Tibial nerve (tissue), 4 donors: Measurements from ENCODE around the gene PPP1R7. TPM values are rescaled to one million over a fixed set of nuclear protein-coding genes. Genes with fewer than 3 reads are reported as not detected.

Experiments used
- DNase-seq, 2 donors: peaks; one replicate each; pipeline ENCODE4 v3.0.0-alpha.2; 2019; ENCODE audit warnings: low spot score in 2 of 2
- H3K27ac ChIP-seq, 4 donors: fragments of 200-600 bp; sonication (generic) in 3 of 4; one replicate each; pipeline ENCODE4 v1.5.1; 2017 to 2019; ENCODE audit warnings: mild to moderate bottlenecking in 1 of 4
- H3K27me3 ChIP-seq, 2 donors: fragments of 200-600 bp; sonication (generic) in 1 of 2; one replicate each; pipeline versions ENCODE4 v1.5.1 to v1.6.0; 2017 to 2019
- H3K36me3 ChIP-seq, 3 donors: fragments of 200-600 bp; sonication (generic); one replicate each; pipeline ENCODE4 v1.5.1; 2018 to 2019
- H3K4me1 ChIP-seq, 4 donors: fragments of 200-600 bp; sonication (generic) in 3 of 4; one replicate each; pipeline ENCODE4 v1.5.1; 2017 to 2019
- H3K4me3 ChIP-seq, 4 donors: fragments of 200-600 bp; sonication (generic) in 3 of 4; one replicate each; pipeline ENCODE4 v1.5.1; 2017 to 2019; ENCODE audit warnings: mild to moderate bottlenecking in 1 of 4, moderate library complexity in 1 of 4
- H3K9me3 ChIP-seq, 4 donors: fragments of 200-600 bp; sonication (generic) in 3 of 4; one replicate each; pipeline ENCODE4 v1.5.1; 2017 to 2019
- EP300 ChIP-seq, 2 donors: sonication (generic); formaldehyde crosslinking; IDR thresholded peaks; one replicate each; pipeline ENCODE4 v1.6.1; 2017; ENCODE audit warnings: antibody characterized with exemption in 2 of 2, mild to moderate bottlenecking in 1 of 2
- POLR2A ChIP-seq, 2 donors: fragments of 450-650 bp; IDR thresholded peaks; one replicate each; pipeline ENCODE4 v1.6.1; 2017; ENCODE audit warnings: antibody characterized with exemption in 2 of 2, mild to moderate bottlenecking in 2 of 2, moderate library complexity in 2 of 2
- WGBS, 2 donors: methylation state at CpG; one replicate each; pipeline ENCODE4 v1.1.5; 2018; 5-methylcytosine and 5-hydroxymethylcytosine counted together
- total RNA-seq, 4 donors: library from RNA; depleted of rRNA; stranded (reverse); fragments of >200 nt; gene quantifications; one replicate each; pipeline ENCODE4 v1.1.0, GENCODE V29; 2016
- TF ChIP-seq, protein P1 (sequence below), 5 experiments: fragments of 200-600 bp in 3 of 5; fragments of 450-650 bp in 2 of 5; sonication (generic) in 3 of 5; IDR thresholded peaks; one replicate each; pipeline ENCODE4 v1.5.1; 2016 to 2019; ENCODE audit warnings: antibody characterized with exemption in 5 of 5, mild to moderate bottlenecking in 3 of 5, moderate library complexity in 2 of 5

Gene PPP1R7
- total RNA-seq, 4 donors from 2014 or later = 29.5 to 53.8 (median 38.1) TPM

DNA sequence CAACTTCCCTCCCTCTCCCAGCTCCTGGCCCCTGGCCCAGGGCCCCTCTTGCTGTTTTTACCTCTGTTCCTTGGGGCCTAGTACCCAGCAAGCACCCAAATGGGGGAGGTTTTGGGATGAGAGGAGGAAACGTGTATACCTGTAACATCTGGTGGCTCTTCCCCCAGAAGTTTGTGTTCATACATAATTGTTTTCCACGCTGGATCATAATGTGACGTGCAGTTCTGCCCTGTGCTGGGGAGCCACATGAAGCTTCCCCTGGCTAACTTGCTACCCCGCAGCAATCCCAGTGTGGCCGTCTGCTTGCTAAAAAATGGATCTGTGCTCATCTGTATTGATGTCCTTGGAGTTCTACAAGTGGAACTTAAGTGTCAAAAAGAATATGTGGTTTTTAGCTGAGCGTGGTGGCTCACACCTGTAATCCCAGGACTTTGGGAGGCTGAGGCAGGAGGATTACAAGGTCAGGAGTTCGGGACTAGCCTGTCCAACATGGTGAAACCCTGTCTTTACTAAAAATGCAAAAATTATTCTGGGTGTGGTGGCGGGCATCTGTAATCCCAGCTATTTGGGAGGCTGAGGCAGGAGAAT, 74.7 kb downstream of the PPP1R7 start:
- Histone ChIP-seq H3K4me1 (peaks cover 0 to 16% (median 10%) of the 10 kb centered on the region in 4 donors), H3K27ac (peak overlapping the region in 1 of 4 donors; percentile 59), H3K9me3 (no peaks in the 10 kb centered on the region), H3K27me3 (no peaks in the 10 kb centered on the region), H3K4me3 (no peak overlapping the region), H3K36me3 (peaks cover 0 to 50% (median 14%) of the 10 kb centered on the region in 3 donors)
- no peak for TF ChIP-seq POLR2A (IDR thresholded peaks at IDR 0.05)
- TF ChIP-seq, protein P1, sequence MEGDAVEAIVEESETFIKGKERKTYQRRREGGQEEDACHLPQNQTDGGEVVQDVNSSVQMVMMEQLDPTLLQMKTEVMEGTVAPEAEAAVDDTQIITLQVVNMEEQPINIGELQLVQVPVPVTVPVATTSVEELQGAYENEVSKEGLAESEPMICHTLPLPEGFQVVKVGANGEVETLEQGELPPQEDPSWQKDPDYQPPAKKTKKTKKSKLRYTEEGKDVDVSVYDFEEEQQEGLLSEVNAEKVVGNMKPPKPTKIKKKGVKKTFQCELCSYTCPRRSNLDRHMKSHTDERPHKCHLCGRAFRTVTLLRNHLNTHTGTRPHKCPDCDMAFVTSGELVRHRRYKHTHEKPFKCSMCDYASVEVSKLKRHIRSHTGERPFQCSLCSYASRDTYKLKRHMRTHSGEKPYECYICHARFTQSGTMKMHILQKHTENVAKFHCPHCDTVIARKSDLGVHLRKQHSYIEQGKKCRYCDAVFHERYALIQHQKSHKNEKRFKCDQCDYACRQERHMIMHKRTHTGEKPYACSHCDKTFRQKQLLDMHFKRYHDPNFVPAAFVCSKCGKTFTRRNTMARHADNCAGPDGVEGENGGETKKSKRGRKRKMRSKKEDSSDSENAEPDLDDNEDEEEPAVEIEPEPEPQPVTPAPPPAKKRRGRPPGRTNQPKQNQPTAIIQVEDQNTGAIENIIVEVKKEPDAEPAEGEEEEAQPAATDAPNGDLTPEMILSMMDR (IDR thresholded peaks at IDR 0.05) = no peak
- no peak for TF ChIP-seq EP300 (IDR thresholded peaks at IDR 0.05)
- DNase-seq = no peak
- 66 to 85% methylated on average over 8 of the region's 8 CpGs for WGBS, 2 donors

DNA sequence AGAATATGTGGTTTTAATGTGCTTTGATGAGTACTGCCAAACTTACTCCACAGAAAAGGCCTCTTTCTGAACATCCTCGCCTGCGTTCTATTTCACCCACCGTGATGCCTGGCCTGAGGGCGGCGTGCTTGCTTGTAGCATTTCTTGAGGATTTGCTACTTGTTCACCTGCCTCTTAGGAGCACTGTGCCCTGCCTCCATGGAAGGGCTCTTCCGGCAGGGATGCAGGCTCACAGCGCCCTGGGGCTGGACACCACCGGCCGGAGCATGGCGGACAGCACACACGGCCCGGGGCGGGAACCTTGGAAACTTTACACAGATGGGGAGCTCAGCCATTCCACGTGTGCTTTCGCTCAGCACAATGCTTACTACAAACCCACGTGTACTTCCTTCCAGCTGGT, 75.3 kb downstream of the PPP1R7 start:
- H3K27ac ChIP-seq = no peak overlapping the region
- no peaks in the 10 kb centered on the region for H3K27me3 ChIP-seq
- 85 to 89% methylated on average over 16 of the region's 16 CpGs for WGBS, 2 donors
- H3K36me3 ChIP-seq = peaks cover under 1 to 56% (median 20%) of the 10 kb centered on the region in 3 donors
- no peak for TF ChIP-seq EP300 (IDR thresholded peaks at IDR 0.05)
- TF ChIP-seq, protein P1 (IDR thresholded peaks at IDR 0.05) = no peak
- no peak for TF ChIP-seq POLR2A (IDR thresholded peaks at IDR 0.05)
- H3K4me3 ChIP-seq = no peak overlapping the region
- H3K4me1 ChIP-seq = peaks cover 0 to 16% (median 10%) of the 10 kb centered on the region in 4 donors
- DNase-seq = no peak
- no peaks in the 10 kb centered on the region for H3K9me3 ChIP-seq

DNA sequence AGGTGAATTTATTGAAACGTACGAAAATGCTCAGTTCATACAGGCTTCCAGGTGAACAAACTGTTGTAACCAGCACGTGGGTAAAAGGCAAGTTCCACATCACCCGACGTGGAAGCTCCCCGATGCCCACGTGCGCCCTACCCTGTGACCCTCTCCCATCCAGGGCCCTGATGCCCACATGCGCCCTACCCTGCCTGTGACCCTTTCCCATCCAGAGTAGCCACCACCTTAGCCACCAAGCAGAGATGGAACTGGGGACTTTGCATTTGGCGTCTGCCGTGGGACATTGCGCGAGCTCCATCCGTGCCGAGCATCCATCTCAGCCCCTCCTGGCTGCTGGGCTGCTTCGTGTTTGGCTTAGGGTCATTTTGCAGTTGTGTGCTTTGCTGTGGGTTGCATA, 75.7 kb downstream of the PPP1R7 start:
- 91 to 93% methylated on average over 16 of the region's 16 CpGs for WGBS, 2 donors
- no peak overlapping the region for H3K27ac ChIP-seq
- H3K27me3 ChIP-seq = no peaks in the 10 kb centered on the region
- H3K4me1 ChIP-seq = peaks cover 0 to 16% (median 10%) of the 10 kb centered on the region in 4 donors
- H3K4me3 ChIP-seq = no peak overlapping the region
- TF ChIP-seq EP300 (IDR thresholded peaks at IDR 0.05) = no peak
- TF ChIP-seq, protein P1 (IDR thresholded peaks at IDR 0.05) = no peak
- no peak for TF ChIP-seq POLR2A (IDR thresholded peaks at IDR 0.05)
- DNase-seq = no peak
- H3K36me3 ChIP-seq = peaks cover 2 to 61% (median 24%) of the 10 kb centered on the region in 3 donors
- H3K9me3 ChIP-seq = no peaks in the 10 kb centered on the region

DNA sequence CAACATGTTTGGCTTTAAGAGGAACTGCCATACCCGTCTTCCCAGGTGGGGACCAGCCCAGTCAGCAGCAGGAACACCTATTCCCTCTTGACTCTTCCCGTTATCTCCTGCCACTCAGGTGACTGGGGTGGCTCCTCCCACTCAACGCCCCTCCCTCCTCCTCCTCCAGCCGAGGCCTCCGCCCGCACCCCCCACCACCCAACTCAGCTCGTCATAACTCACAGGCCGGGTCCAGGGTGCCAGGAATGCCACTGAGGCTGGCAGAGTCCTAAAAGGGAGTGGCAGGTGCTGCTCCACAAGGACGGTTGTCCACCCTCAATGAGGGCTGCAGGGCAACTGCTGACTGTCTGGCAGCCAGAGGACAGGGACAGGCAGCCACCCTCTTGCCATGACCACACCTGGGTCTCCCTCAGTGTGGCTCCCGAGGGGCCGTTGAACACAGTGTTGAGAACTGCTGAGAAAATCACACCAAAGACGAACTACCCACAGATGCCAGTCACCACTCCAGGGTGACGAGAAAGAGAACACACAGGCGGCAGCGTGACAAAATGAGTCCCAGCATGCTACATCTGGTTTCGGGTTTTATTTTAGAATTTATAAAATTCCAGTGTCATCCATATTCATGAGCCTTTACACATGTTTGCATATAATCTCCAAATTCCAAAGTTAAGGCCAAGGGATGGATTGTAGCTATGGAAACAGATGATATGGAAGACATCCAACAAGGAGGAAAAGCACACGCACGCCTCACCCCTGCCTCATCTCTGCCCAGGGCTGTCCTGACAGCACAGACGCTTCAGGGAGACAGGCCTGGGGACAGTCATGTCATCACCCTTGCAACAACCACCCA, 76.7 kb downstream of the PPP1R7 start:
- TF ChIP-seq, protein P1 (IDR thresholded peaks at IDR 0.05) = no peak
- no peak for TF ChIP-seq EP300 (IDR thresholded peaks at IDR 0.05)
- TF ChIP-seq POLR2A (IDR thresholded peaks at IDR 0.05) = no peak
- peaks cover 2 to 70% (median 33%) of the 10 kb centered on the region in 3 donors for H3K36me3 ChIP-seq
- DNase-seq = no peak
- H3K27ac ChIP-seq = no peak overlapping the region
- no peak overlapping the region for H3K4me3 ChIP-seq
- H3K4me1 ChIP-seq = peaks cover 0 to 16% (median 10%) of the 10 kb centered on the region in 4 donors
- H3K27me3 ChIP-seq = no peaks in the 10 kb centered on the region
- WGBS, 2 donors = 87 to 91% methylated on average over 18 to 19 of the region's 19 CpGs
- no peaks in the 10 kb centered on the region for H3K9me3 ChIP-seq

DNA sequence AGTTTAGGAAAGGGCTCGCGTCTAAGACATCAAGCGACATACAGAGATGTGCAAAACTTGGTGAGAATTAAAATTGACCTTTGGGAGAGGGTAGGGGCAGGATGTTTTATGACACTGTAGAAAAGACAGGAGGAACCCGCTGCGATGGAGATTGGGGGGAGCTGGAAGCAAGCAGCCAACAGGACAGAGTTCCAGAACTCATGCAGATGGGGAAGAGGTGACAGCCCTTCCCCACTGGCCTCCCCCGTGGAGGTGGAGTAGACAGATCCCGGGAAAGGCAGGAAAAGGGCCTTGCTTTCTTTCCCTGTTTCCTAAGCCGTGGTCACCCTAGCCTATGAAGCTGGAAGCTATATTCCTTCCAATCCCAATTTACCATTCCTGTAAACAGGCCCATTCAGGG, 77.3 kb downstream of the PPP1R7 start:
- Histone ChIP-seq H3K4me3 (no peak overlapping the region), H3K9me3 (no peaks in the 10 kb centered on the region), H3K27me3 (no peaks in the 10 kb centered on the region), H3K4me1 (peaks cover 0 to 16% (median 10%) of the 10 kb centered on the region in 4 donors), H3K36me3 (peaks cover 2 to 77% (median 37%) of the 10 kb centered on the region in 3 donors), H3K27ac (no peak overlapping the region)
- 84 to 89% methylated on average over 8 of the region's 8 CpGs for WGBS, 2 donors
- DNase-seq = no peak
- TF ChIP-seq, protein P1 (IDR thresholded peaks at IDR 0.05) = no peak
- TF ChIP-seq EP300 (IDR thresholded peaks at IDR 0.05) (no peak), POLR2A (IDR thresholded peaks at IDR 0.05) (no peak)
